ENCODE results near the gene RASGEF1B. TPM values are rescaled to one million over a fixed set of nuclear protein-coding genes. Genes with fewer than 3 reads are reported as not detected.

Gene RASGEF1B
- total RNA-seq, 2 donors from 2014 or later, result 6.3 to 8.5 TPM

DNA sequence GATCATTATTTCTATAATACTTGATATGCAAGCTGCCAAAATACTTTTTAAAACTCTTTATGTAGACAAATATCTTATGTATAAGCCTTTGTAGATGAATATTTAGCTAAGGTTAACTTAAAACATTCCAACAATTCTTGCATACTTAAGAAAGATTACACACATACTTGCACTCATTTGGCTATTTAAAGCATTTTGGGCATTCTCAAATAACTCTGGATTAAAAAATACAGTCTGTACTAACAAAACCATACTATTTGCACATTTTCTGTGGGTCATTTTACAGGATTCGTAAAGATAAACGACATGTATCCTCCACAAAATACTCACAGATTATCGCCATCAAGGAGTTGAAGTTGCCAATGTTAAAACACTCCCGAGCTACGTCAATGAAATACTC lies 26.5 kb downstream of the RASGEF1B start:
- Histone ChIP-seq H3K9me3 (no peaks in the 10 kb centered on the region), H3K4me1 (no peaks in the 10 kb centered on the region), H3K4me3 (no peak overlapping the region), H3K36me3 (peaks cover 69% of the 10 kb centered on the region), H3K27ac (no peak overlapping the region), H3K27me3 (no peaks in the 10 kb centered on the region)
- TF ChIP-seq, protein P1, sequence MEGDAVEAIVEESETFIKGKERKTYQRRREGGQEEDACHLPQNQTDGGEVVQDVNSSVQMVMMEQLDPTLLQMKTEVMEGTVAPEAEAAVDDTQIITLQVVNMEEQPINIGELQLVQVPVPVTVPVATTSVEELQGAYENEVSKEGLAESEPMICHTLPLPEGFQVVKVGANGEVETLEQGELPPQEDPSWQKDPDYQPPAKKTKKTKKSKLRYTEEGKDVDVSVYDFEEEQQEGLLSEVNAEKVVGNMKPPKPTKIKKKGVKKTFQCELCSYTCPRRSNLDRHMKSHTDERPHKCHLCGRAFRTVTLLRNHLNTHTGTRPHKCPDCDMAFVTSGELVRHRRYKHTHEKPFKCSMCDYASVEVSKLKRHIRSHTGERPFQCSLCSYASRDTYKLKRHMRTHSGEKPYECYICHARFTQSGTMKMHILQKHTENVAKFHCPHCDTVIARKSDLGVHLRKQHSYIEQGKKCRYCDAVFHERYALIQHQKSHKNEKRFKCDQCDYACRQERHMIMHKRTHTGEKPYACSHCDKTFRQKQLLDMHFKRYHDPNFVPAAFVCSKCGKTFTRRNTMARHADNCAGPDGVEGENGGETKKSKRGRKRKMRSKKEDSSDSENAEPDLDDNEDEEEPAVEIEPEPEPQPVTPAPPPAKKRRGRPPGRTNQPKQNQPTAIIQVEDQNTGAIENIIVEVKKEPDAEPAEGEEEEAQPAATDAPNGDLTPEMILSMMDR (IDR thresholded peaks at IDR 0.05), result no peak
- DNase-seq (ENCODE audit: low spot score), result no peak

DNA sequence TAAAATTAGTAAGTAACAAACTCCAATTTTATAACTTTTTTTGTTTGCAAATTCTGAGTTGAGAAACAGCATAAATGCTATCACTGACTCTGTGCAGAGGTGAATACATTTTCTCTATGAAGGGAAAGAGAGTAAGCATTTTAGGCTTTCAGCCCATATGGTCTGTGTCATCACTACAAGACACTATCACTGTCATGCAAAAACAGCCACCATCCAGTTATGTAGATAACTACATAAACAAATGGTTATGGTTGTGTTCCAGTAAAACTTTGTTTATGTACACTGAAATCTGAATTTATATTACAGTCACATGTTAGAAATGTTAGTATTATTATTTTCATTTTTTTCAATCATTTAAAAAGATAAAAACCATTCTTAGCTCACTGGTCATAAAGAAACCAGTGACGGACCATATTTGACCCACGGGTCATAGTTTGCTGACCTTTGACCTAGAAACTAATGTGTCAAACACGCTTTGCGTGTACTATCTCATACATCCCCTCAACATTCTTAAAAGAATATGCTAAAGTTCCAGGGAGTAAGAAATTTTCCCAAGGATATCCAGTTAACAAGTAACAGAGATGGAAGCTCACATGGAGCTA lies 29.1 kb downstream of the RASGEF1B start:
- DNase-seq (ENCODE audit: low spot score), result no peak
- Histone ChIP-seq H3K4me3 (no peak overlapping the region), H3K4me1 (no peaks in the 10 kb centered on the region), H3K27me3 (no peaks in the 10 kb centered on the region), H3K36me3 (peaks cover 88% of the 10 kb centered on the region), H3K9me3 (no peaks in the 10 kb centered on the region), H3K27ac (no peak overlapping the region)
- TF ChIP-seq, protein P1 (IDR thresholded peaks at IDR 0.05), result no peak

DNA sequence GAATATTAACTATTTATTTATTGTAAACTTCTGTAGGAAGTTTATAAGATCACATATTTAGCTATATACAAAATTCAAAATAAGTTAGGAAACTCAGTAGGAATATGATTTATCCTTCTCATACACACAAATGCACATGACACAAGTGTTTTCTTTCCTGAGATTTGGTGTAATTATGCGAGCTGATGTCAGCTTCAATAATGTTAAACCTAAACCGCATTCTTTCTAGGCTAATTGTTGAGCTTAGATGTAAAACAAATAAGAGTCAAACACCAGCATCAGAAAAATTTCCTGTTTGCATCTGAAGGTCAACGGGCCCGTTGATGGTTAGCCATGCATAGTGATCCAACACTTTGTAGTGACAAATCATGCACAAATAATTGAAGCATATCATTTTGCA lies 30.8 kb downstream of the RASGEF1B start:
- no peak for DNase-seq (ENCODE audit: low spot score)
- TF ChIP-seq, protein P1 (IDR thresholded peaks at IDR 0.05), result no peak
- Histone ChIP-seq H3K27ac (no peak overlapping the region), H3K36me3 (peaks cover 81% of the 10 kb centered on the region), H3K9me3 (no peaks in the 10 kb centered on the region), H3K4me1 (no peaks in the 10 kb centered on the region), H3K27me3 (no peaks in the 10 kb centered on the region), H3K4me3 (no peak overlapping the region)

DNA sequence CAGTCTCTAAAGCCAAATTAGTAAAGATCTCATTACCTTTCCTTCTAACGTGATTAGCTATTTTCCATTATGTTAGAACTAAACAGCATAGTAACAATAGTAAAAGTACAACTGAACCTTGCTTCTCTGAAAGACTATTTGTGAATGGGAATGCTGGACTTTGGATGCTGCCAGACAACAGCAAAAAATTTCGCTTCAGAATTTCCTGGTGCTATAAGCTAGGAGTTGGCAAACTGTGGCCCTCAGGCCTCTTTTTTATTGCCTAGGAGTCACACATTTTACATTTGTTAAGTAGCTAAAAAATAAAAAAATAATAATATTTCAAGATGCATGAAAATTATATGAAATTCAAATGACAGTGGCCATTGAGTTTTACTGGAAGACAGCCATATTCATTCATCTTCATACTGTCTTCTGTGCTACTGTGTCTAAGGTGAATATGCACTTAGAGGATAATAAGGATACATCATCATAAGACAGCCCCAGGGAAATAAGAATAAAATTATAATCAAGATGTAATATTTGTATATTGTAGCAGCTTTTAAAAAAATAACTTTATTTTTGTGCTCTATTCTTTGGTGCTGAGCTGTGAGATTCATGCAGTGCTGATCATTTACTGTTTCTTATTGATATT lies 34.6 kb downstream of the RASGEF1B start:
- no peak for DNase-seq (ENCODE audit: low spot score)
- peaks cover 64% of the 10 kb centered on the region for H3K36me3 ChIP-seq
- H3K27me3 ChIP-seq, result no peaks in the 10 kb centered on the region
- H3K27ac ChIP-seq, result no peak overlapping the region
- no peak overlapping the region for H3K4me3 ChIP-seq
- TF ChIP-seq, protein P1 (IDR thresholded peaks at IDR 0.05), result no peak
- H3K4me1 ChIP-seq, result no peaks in the 10 kb centered on the region
- H3K9me3 ChIP-seq, result no peaks in the 10 kb centered on the region

DNA sequence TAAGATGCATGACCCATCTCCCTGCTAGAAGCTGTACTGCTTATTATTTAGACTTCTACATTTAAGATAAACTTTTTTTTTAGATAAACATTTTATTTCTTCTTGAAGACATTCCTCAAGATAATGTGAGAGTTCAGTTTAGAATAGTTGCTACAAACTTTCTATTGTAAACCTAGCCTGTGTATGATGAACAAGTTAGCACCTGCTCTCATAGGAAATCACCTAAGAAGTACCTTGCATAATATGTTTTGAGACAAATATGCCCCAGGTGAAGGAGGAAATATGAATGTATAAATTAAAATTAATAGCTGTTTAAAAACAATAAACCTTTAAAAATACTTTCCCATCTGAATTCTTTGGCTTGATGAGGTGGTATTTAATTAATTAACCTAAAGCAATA lies 35.6 kb downstream of the RASGEF1B start:
- H3K36me3 ChIP-seq, result peaks cover 66% of the 10 kb centered on the region
- TF ChIP-seq, protein P1 (IDR thresholded peaks at IDR 0.05), result no peak

DNA sequence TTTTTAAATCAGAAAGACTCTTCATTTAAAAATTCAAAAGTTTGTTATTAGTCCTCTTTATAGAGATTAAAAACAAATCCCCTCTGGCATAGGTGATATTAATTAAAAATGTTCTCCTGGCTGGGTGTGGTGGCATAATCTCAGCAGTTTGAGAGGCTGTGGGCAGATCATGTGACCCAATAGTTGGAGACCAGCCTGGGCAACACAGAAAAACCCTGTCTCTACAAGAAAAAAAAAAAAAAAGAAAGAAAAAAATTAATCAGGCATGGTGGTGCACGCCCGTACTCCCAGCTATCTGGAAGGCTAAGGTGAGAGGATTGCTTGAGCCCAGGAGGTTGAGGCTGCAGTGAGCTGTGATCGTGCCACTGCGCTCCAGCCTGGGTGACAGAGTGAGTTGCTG lies 38.9 kb downstream of the RASGEF1B start:
- Histone ChIP-seq H3K9me3 (no peaks in the 10 kb centered on the region), H3K36me3 (peaks cover 49% of the 10 kb centered on the region), H3K27me3 (no peaks in the 10 kb centered on the region), H3K4me3 (no peak overlapping the region), H3K4me1 (no peaks in the 10 kb centered on the region), H3K27ac (no peak overlapping the region)
- TF ChIP-seq, protein P1 (IDR thresholded peaks at IDR 0.05), result no peak
- DNase-seq (ENCODE audit: low spot score), result no peak

More for the DNA sequence above, 35.6 kb downstream of the RASGEF1B start:
- H3K4me1 ChIP-seq, result no peaks in the 10 kb centered on the region
- no peaks in the 10 kb centered on the region for H3K27me3 ChIP-seq
- H3K4me3 ChIP-seq, result no peak overlapping the region
- no peaks in the 10 kb centered on the region for H3K9me3 ChIP-seq
- DNase-seq (ENCODE audit: low spot score), result no peak
- H3K27ac ChIP-seq, result no peak overlapping the region
